GM18519 (cell line): ENCODE results near the gene FBLN5.
"Not testable (repeated sequence)": the region's sequence is repeated elsewhere in the genome, so short reads cannot be mapped to it uniquely, and the experiment has no call there.

Source experiments
- ATAC-seq: cut with Tn5 transposase; IDR thresholded peaks from one replicate; pipeline ENCODE4 v1.9.1; 2021; ENCODE audit warnings: mild to moderate bottlenecking, moderate library complexity; ENCODE audit not compliant: unreplicated experiment, low FRiP score

FBLN5 gene

DNA sequence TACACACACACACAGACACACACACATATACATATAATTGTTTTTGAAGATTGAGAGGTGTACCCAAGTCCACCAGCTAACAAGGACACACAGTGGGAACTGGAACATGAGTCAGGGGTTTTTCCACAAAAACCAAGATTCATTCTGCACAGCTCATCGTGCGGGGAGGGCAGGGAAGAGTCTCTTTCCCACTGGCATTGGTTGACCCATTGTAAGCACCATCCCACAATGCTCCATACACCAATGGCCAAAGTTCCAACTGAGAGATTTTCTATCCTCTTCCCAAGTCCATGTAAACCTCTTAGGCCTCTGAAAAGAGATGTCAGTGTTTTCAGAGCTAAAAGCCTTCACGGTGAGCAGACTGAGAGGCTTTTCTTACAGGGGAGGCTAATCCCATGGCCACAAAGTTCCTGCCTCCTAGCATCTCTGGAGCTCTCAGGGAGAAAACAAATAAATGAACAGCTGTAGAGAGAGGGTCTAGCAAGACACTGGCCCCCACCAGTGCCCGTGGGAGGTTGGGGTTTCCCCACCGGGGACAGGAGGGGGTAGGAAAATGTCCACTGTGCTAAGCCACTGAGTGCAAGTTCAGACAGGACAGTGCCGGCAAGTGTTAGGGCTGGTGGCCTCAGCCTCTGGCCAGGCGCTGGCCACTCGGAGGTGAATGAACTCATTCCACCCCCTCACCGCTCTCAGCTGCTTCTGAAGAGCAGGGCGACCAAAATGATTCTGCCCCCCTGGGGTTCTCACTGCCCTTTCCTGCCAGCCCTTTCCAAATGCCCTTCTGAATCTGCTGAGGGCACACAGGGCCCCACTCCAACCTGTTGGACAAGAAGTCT is 58.6 kb downstream of the FBLN5 start:
- no peak for ATAC-seq

DNA sequence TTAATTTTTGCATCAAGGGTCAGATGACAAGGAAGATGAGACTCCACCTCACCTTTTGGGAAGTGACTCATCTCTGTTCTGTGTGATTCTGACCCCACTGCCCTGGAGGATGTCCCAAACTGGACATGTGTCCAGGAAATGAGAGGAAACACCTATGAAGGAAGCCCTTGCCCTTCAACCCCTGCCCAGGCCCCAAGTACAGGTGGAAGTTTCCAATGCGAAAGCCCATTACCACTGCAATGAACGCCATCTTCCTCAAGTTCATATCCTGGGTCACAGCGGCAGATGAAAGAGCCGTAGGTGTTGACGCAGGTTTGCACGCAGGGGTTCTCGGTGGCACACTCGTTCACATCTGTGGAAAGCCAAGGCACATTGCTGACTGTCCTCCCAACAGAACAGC is 60.5 kb downstream of the FBLN5 start:
- ATAC-seq: no peak

- no peak for ATAC-seq
These were observed 61.7 kb downstream of the FBLN5 start for GRCh38 chr14:91885839-91886238.

GRCh38 chr14:91885113-91885712 is 62.3 kb downstream of the FBLN5 start:
- ATAC-seq: no peak

GRCh38 chr14:91884664-91885063 is 62.8 kb downstream of the FBLN5 start:
- ATAC-seq: no peak

DNA sequence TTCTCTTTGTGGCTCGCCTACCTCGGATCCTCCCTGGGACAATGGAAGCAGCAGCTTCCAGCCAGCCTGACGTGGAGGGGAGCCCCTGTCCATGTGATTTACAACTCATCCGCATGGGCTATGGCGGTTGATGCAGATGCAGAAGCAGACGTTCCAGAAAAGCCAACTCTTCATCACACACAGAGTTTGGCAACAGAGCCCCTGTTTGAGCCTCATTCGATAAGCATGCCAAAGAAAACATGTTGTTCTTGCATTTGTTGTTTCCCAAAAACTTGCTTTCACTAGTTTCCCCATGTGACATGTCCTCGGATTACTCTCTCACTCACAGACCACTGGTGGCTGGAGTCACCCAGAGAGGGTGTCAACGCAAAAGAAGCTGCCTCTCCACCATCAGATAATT is 63.7 kb downstream of the FBLN5 start:
- ATAC-seq: no peak

DNA sequence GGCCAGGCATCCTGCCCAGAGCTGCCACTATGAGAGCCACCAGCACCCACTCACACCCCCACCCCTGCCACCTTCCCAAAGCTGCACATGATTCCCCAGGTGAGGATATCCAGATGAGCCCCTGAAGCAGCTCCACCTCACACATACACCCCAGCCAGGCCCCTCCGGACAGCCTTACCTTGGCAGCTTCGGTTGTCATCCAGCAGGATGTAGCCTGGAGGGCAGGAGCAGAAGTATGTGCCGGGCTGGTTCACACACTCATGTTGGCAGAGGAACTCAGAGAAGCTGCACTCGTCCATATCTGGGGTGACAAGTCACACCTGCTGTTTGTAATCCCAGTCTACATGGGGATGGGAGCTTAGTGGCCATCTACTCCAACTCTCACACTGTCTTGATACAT is 64.7 kb downstream of the FBLN5 start:
- no peak for ATAC-seq

DNA sequence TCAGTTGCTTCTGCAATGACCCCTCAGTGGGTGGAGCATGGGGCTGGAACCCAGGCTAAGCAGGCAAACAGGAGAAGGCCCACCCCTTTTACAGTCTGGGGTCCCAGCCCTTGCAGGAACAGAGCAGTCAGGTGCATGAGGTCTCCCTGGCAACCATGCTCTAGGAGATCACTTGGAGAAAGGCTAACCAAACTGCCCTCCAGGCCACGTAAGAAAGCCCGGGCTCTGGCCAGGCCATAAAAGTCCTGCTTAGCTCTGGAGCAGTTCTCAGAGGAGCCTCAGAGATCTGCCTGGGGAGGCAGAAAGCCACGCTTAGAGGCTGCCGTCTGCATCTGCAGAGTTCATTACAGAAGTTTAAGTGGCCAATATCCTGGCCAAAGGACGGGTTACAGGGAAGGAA is 65.1 kb downstream of the FBLN5 start:
- ATAC-seq: no peak

- ATAC-seq: no peak
These were observed 68.3 kb downstream of the FBLN5 start for GRCh38 chr14:91879196-91879595.

DNA sequence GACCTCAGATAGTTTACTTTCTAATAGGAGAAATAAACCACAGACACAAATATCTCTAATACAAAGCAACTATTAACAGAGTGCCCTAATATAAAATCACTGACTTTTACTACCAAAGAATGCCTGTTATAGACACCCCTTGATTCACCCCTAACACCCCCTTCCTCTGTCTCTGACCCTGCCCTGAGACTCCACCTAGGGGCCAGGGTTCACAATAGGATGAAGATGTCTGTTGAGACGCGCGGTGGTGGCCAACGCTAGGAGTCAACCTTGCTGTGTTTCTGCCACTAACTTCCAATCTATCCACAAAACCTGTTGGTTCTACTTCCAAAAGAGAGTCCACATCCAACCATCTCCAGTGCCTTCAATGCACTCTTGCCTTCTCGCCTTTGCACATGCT is 69.2 kb downstream of the FBLN5 start:
- no peak for ATAC-seq

- no peak for ATAC-seq
These were observed 70.0 kb downstream of the FBLN5 start for GRCh38 chr14:91877376-91877915.

DNA sequence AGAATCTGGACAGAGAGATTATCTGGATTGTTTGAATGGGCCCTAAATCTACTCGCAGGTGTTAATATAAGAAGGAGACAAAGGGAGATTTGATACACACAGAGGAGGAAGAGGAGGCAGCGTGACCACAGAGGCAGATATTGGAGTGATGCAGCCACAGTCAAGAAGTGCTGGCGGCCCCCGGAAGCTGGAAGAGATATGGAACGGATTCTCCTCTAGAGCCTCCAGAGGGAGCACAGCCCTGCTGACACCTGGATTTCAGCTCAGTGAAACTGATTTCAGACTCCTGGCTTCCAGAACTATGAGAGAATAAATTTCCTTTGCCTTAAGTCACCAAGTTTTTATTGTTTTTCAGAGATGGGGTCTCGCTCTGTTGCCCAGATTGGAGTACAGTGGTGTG is 71.0 kb downstream of the FBLN5 start:
- no peak for ATAC-seq

DNA sequence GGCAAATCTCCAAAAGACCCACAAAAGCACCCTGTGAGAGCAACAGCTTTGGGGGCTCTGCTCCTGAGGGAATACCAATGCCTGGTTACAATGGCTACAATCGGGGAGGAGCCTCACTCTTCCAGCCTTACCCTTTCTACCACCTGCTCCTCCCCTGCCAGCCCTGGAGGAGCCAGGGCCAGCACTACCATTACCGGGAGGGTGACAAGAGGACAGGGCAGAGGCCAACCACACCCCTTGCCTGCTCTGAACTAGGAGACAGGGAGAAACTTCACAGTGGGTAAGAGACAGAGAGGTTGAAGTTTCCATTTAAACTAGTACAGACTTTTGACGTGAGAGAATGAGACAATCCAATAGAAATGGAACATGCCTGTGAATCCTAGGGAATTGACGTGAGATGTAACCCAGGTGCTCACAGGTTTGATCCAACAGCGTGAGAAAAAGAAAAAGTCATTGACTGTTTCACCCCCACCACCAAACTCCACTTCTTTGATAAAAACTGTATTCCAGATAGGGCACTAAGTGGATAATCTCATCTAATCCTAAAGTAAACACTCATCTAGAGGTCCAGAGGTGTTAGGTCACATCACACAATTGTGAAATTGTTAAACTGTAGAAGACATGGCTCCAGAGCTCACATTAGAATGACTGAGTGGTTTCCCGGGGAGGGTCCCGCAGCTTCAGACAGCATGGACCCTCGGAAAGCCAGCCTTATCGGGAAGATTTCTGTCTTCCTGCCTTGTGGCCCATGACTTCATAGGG is 71.8 kb downstream of the FBLN5 start:
- no peak for ATAC-seq

GRCh38 chr14:91873471-91874415 is 73.8 kb downstream of the FBLN5 start:
- peak; percentile 77 for ATAC-seq

- ATAC-seq: peak; percentile 6
These were observed 74.7 kb downstream of the FBLN5 start for GRCh38 chr14:91872517-91873470.

- peak; percentile 30 for ATAC-seq
These were observed 75.4 kb downstream of the FBLN5 start for GRCh38 chr14:91872011-91872501.

GRCh38 chr14:91871401-91871800 is 76.1 kb downstream of the FBLN5 start:
- not testable (repeated sequence) for ATAC-seq

DNA sequence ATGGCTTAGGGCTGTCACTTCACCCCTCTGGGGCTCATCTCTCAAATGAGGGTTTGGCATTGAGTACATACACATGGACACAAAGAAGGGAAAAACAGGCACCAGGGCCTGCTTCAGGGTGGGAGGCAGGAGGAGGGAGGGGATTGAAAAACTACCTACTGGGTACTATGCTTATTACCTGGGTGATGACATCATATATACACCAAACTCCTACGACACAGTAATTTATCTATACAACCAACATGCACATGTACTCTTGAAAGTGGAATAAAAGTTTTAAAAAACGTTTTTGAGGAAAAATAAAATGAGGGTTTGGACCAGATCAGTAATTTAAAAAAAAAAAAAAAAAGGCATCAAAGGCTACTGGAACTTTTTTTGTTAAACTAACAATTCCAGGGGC is 76.6 kb downstream of the FBLN5 start:
- no peak for ATAC-seq

GRCh38 chr14:91870001-91870400 is 77.5 kb downstream of the FBLN5 start:
- no peak for ATAC-seq
